Neural progenitor cell (in vitro differentiated cells): ENCODE measurements around the gene ANKMY1. TPM values are rescaled to one million over a fixed set of nuclear protein-coding genes. Genes with fewer than 3 reads are reported as not detected.

ENCODE experiments used
- DNase-seq: peaks from one replicate; pipeline ENCODE4 v3.0.0-alpha.2; 2016; ENCODE audit warnings: low spot score
- H2AFZ ChIP-seq: fragments of 200-600 bp; sonication (generic); replicated peaks from 2 replicates; pipeline ENCODE4 v1.6.1; 2016; ENCODE audit warnings: antibody characterized with exemption
- H3F3A ChIP-seq: fragments of 200-600 bp; sonication (generic); 2 replicates; pipeline ENCODE4 v1.6.1; 2016; ENCODE audit warnings: antibody characterized with exemption, low read depth
- H3K27ac ChIP-seq: fragments of 200-600 bp; sonication (generic); 2 replicates; pipeline ENCODE4 v1.5.1; 2016; ENCODE audit warnings: mild to moderate bottlenecking
- H3K27me3 ChIP-seq: fragments of 200-600 bp; sonication (generic); 2 replicates; pipeline ENCODE4 v1.6.1; 2016; ENCODE audit warnings: mild to moderate bottlenecking, moderate library complexity
- H3K36me3 ChIP-seq: fragments of 200-600 bp; sonication (generic); 2 replicates; pipeline ENCODE4 v1.5.1; 2016
- H3K4me1 ChIP-seq: fragments of 200-600 bp; sonication (generic); 2 replicates; pipeline ENCODE4 v1.6.1; 2016; ENCODE audit warnings: mixed run types
- H3K4me2 ChIP-seq: fragments of 200-600 bp; sonication (generic); 2 replicates; pipeline ENCODE4 v1.6.1; 2016
- H3K4me3 ChIP-seq: fragments of 200-600 bp; sonication (generic); 2 replicates; pipeline ENCODE4 v1.5.1; 2016
- H3K79me2 ChIP-seq: fragments of 200-600 bp; sonication (generic); 2 replicates; pipeline ENCODE4 v1.6.1; 2016; ENCODE audit warnings: low read depth
- H3K9ac ChIP-seq: fragments of 200-600 bp; sonication (generic); 2 replicates; pipeline ENCODE4 v1.6.1; 2016
- H3K9me3 ChIP-seq: fragments of 200-600 bp; sonication (generic); 2 replicates; pipeline ENCODE4 v1.5.1; 2016; ENCODE audit warnings: low read depth
- H4K20me1 ChIP-seq: fragments of 200-600 bp; sonication (generic); 2 replicates; pipeline ENCODE4 v1.6.1; 2016; ENCODE audit warnings: low read depth
- H3K27ac Mint-ChIP-seq: 3 replicates; pipeline ENCODE4 v1.8.0; 2021; ENCODE audit warnings: mixed read lengths
- H3K27me3 Mint-ChIP-seq: 2 replicates; pipeline ENCODE4 v1.8.0; 2022; ENCODE audit warnings: low read depth, mild to moderate bottlenecking, inconsistent platforms, moderate library complexity, mixed read lengths; ENCODE audit not compliant: insufficient read depth
- H3K36me3 Mint-ChIP-seq: 3 replicates; pipeline ENCODE4 v1.8.0; 2021; ENCODE audit warnings: mixed read lengths
- H3K4me1 Mint-ChIP-seq: 3 replicates; pipeline ENCODE4 v1.8.0; 2021; ENCODE audit warnings: mixed read lengths
- H3K4me3 Mint-ChIP-seq: 3 replicates; pipeline ENCODE4 v1.8.0; 2021; ENCODE audit warnings: mild to moderate bottlenecking, moderate library complexity, mixed read lengths
- H3K9me3 Mint-ChIP-seq: 3 replicates; pipeline ENCODE4 v1.8.0; 2020; ENCODE audit warnings: mixed read lengths
- CTCF ChIP-seq: fragments of 200-600 bp; sonication (generic); IDR thresholded peaks from 2 replicates; pipeline ENCODE4 v1.5.1; 2017; ENCODE audit warnings: antibody characterized with exemption, mild to moderate bottlenecking
- EZH2 ChIP-seq: fragments of 200-600 bp; sonication (generic); IDR thresholded peaks from 2 replicates; pipeline ENCODE4 v1.6.1; 2017; ENCODE audit warnings: antibody characterized with exemption, mild to moderate bottlenecking, moderate library complexity
- EZH2phosphoT487 ChIP-seq: fragments of 200-600 bp; sonication (generic); IDR thresholded peaks from 2 replicates; pipeline ENCODE4 v1.6.1; 2017; ENCODE audit warnings: antibody characterized with exemption
- total RNA-seq: library from RNA; depleted of rRNA; stranded (reverse); fragments of >200 nt; gene quantifications from 2 replicates; pipeline ENCODE4 v1.2.3, GENCODE V29; 2015; ENCODE audit warnings: low replicate concordance

ANKMY1 gene
- total RNA-seq, 1 donor from 2014 or later, result 4.2 TPM

GRCh38 chr2:240531038-240531437, 26.8 kb downstream of the ANKMY1 start:
- Histone ChIP-seq H3K4me2 (no peak overlapping the region), H3K4me3 (no peak overlapping the region), H3K27me3 (no peaks in the 10 kb centered on the region), H3K4me1 (no peaks in the 10 kb centered on the region), H2AFZ (no peak overlapping the region), H3K27ac (no peak overlapping the region), H3K9me3 (peaks cover 13% of the 10 kb centered on the region), H3K9ac (no peak overlapping the region), H3K36me3 (peaks cover 7% of the 10 kb centered on the region), H3K79me2 (no peaks in the 10 kb centered on the region), H4K20me1 (no peaks in the 10 kb centered on the region), H3F3A (no peaks in the 10 kb centered on the region)
- DNase-seq, result no peak
- no peaks in the 10 kb centered on the region for H3K4me1 Mint-ChIP-seq
- no peak for TF ChIP-seq EZH2phosphoT487
- TF ChIP-seq CTCF, result no peak
- TF ChIP-seq EZH2, result no peak
- H3K27ac Mint-ChIP-seq, result no peak overlapping the region
- no peak overlapping the region for H3K4me3 Mint-ChIP-seq
- H3K9me3 Mint-ChIP-seq, result peaks cover 57% of the 10 kb centered on the region
- H3K36me3 Mint-ChIP-seq, result peaks cover 43% of the 10 kb centered on the region
- no peaks in the 10 kb centered on the region for H3K27me3 Mint-ChIP-seq

DNA sequence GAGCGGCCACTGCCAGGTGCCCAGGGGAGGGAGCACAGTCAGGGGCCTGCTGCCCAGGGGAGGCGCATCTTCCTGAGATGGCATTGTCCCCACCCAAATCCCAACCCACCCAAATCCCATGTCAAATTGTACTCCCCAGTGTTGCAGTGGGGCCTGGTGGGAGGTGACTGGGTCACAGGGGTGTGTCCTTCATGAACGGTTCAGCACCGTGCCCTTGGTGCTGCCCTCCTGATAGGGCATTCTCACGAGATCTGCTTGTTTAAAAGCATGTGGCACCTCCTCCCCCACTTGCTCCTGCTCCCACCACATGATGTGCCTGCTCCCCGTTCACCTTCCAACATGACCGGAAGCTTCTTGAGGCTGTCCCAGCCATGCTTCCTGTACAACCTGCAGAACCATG, 27.6 kb downstream of the ANKMY1 start:
- Histone ChIP-seq H3K9me3 (peaks cover 13% of the 10 kb centered on the region), H3K9ac (no peak overlapping the region), H3F3A (no peaks in the 10 kb centered on the region), H4K20me1 (no peaks in the 10 kb centered on the region), H3K27me3 (no peaks in the 10 kb centered on the region), H3K4me1 (no peaks in the 10 kb centered on the region), H3K27ac (no peak overlapping the region), H3K4me3 (no peak overlapping the region), H3K4me2 (no peak overlapping the region), H2AFZ (no peak overlapping the region), H3K36me3 (peaks cover 7% of the 10 kb centered on the region), H3K79me2 (no peaks in the 10 kb centered on the region)
- Mint-ChIP-seq H3K9me3 (peaks cover 63% of the 10 kb centered on the region), H3K27ac (no peak overlapping the region), H3K4me3 (no peak overlapping the region), H3K4me1 (no peaks in the 10 kb centered on the region), H3K36me3 (peaks cover 46% of the 10 kb centered on the region), H3K27me3 (peaks cover 2% of the 10 kb centered on the region)
- no peak for TF ChIP-seq EZH2
- no peak for TF ChIP-seq EZH2phosphoT487
- TF ChIP-seq CTCF, result no peak
- no peak for DNase-seq

DNA sequence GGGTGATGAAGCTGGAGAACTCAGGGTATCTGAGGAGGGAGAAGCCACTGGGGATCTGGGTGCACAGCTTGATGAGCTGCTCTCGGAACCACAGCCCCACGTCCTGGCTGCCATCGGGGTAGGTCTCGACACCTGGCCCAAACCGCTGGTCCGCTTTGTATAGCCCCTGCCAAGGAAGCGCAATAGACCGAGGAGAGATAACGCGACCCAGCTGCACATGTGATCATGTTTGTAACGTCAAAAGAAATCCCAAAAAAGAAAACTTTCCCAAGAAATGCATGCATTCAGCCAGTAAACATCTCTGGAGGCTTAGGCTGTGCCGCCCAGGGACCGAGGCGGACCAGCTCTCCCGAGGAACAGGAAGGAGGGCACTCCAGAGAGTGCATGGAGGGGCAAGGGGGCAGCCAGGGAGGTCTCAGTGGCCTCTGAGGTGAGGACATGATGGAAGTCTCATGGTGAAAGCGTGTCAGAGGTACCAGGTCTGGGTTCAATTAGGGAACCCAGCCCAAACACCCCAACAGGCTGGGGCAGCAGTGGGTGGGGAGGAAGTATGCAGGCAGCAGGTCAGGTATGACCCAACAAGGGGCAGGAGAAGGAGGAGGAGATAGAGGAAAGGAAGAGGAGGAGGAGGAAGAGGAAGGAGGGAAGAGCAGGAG, 28.3 kb downstream of the ANKMY1 start:
- H3K9me3 ChIP-seq, result peaks cover 13% of the 10 kb centered on the region
- Mint-ChIP-seq H3K4me3 (no peak overlapping the region), H3K27me3 (peaks cover 2% of the 10 kb centered on the region), H3K27ac (no peak overlapping the region), H3K9me3 (peaks cover 68% of the 10 kb centered on the region), H3K4me1 (no peaks in the 10 kb centered on the region), H3K36me3 (peaks cover 51% of the 10 kb centered on the region)
- H3K4me1 ChIP-seq, result no peaks in the 10 kb centered on the region
- peaks cover 7% of the 10 kb centered on the region for H3K36me3 ChIP-seq
- no peaks in the 10 kb centered on the region for H3F3A ChIP-seq
- no peaks in the 10 kb centered on the region for H3K27me3 ChIP-seq
- H3K4me3 ChIP-seq, result no peak overlapping the region
- H3K4me2 ChIP-seq, result no peak overlapping the region
- no peak overlapping the region for H3K9ac ChIP-seq
- H3K79me2 ChIP-seq, result no peaks in the 10 kb centered on the region
- H2AFZ ChIP-seq, result no peak overlapping the region
- no peak overlapping the region for H3K27ac ChIP-seq
- TF ChIP-seq EZH2 (no peak), EZH2phosphoT487 (no peak), CTCF (no peak)
- H4K20me1 ChIP-seq, result no peaks in the 10 kb centered on the region
- DNase-seq, result no peak
